NOMO-1 treated with DMSO at 0.1 percent for 48 hours (cell line): ENCODE data around the gene HES6.

Experiments used
- DNase-seq: peaks from one replicate; lab custom pipeline; 2025; ENCODE audit not compliant: unreplicated experiment; lab: John Stamatoyannopoulos, UW

Gene HES6

DNA sequence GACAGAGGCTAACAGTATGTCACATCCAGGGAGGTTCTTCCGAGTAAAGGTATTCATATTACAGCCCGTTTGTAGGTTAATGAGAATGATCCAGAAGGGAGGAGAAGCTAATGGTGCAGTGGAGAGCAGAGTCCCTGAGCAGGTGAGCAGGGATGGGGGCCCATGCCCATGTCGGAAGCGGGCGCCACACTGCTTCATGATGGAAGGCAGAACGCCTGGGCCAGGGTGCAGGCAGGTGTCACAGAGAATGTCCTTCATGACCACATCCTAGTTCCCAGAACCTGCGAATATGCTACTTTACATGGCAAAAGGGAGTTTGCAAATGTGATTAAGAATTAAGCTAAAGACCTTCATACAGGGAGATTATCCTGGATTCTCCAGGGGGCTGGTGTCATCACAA lies 4.0 kb downstream of the HES6 start:
- DNase-seq, result no peak

DNA sequence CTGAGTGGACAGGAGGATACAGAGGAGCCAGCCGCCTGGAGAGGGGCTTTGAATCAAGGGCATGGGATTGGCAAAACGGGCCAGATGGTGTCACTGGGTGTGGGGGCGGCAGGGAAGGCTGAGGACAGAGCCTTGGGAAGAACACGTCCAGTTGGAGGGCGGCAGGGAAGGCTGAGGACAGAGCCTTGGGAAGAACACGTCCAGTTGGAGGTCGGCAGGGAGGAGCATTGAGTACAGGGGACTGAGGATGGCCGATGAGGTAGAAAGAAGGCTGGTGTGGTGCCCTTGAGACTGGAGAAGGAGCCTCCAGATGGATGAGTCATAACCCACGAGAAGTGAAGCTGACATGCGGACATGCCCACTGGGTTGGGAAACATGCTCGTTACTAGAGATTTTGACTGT lies 4.5 kb downstream of the HES6 start:
- DNase-seq, result peak; percentile 75

DNA sequence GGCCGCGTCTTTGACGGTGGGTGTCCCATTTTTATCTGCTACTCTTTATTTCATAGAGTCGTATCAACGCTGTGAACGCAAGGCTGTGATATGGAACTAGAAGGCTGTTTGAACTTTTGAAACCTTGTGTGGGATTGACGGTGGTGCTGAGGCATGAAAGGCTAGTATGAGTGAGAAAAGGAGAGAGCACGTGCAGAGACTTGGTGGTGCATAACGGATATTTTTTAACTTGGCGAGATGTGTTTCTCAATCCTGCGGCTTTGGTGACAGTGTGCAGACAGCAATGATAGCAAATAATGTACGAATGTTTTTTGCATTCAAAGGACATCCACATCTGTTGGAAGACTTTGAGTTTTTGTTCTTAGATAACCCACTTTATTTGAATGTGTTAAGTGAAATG lies 6.2 kb downstream of the HES6 start:
- peak; percentile 51 for DNase-seq

DNA sequence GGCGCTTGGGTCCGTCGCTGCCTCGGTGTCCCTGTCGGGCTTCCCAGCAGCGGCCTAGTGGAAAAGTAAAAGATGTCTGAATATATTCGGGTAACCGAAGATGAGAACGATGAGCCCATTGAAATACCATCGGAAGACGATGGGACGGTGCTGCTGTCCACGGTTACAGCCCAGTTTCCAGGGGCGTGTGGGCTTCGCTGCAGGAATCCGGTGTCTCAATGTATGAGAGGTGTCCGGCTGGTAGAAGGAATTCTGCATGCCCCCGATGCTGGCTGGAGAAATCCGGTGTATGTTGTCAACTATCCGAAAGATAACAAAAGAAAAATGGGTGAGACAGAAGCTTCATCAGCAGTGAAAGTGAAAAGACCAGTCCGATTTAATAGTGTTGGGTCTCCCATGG lies 8.0 kb downstream of the HES6 start:
- no peak for DNase-seq

- peak; percentile 78 for DNase-seq
Measured at GRCh38 chr2:238231251-238231793, 8.5 kb downstream of the HES6 start.

DNA sequence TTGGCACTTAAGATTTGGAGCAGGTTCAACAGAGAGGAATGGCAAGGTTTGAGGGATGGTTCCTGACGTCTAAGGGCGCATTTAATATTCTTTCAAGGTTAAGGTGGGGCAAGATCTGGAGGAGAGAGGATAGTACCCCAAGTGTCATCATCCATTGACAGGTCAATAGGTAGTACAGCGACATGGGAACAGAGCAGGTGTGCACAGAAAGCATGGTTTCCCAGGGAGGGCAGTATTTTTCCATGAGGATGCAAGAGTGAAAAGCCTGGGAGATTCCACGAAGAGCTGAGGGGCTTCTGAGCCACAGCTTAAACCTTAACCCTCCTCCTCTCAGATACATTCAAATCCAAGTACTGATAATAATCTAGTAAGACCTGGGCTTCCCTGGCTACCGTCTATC lies 9.1 kb downstream of the HES6 start:
- no peak for DNase-seq

- DNase-seq, result no peak
Measured at GRCh38 chr2:238228700-238229099, 11.1 kb downstream of the HES6 start.

DNA sequence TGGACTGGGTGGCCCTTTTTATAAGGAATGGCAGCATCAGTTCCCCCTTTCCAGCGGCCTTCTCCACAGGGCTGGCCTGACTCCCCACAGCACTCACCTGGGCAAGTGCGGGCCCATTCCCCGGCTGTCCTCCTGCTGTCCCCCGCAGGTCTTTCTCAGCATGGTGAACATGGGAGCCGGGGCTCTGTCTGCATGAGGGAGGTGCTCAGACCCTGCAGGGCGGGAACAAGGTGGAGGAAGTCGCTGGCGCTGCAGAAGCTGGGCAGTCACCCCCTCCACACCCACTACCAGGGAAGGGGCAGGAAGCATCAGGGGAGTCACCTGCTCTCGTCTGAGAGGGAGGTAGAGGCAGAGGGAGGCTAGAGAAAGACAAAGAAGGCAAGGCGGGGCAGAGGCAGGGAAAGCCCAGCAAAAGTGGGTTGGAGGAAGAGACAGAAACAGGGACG lies 12.2 kb downstream of the HES6 start:
- no peak for DNase-seq

GRCh38 chr2:238226698-238227586 lies 12.9 kb downstream of the HES6 start:
- DNase-seq, result no peak

GRCh38 chr2:238225911-238226697 lies 13.7 kb downstream of the HES6 start:
- no peak for DNase-seq

DNA sequence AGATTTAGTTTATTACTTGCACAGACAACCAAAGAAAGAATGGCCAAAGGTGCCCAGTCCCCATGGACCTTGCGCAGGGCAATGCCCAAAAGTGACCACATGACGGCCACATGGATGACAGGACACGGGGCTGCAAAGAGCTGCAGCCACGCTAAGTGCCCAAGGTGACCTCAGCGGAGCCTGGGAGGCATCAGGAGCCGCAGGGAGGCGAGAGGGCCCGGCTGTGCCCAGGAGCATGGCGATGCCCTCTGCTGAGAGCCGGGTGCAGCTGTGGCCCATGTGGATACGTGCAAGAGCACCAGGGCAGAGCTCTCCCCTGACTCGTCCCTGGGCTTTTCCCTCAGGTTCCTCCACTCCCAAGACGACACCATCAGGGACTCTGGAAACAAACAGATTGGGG lies 14.7 kb downstream of the HES6 start:
- DNase-seq, result no peak

- no peak for DNase-seq
Measured at GRCh38 chr2:238224356-238225035, 15.3 kb downstream of the HES6 start.

DNA sequence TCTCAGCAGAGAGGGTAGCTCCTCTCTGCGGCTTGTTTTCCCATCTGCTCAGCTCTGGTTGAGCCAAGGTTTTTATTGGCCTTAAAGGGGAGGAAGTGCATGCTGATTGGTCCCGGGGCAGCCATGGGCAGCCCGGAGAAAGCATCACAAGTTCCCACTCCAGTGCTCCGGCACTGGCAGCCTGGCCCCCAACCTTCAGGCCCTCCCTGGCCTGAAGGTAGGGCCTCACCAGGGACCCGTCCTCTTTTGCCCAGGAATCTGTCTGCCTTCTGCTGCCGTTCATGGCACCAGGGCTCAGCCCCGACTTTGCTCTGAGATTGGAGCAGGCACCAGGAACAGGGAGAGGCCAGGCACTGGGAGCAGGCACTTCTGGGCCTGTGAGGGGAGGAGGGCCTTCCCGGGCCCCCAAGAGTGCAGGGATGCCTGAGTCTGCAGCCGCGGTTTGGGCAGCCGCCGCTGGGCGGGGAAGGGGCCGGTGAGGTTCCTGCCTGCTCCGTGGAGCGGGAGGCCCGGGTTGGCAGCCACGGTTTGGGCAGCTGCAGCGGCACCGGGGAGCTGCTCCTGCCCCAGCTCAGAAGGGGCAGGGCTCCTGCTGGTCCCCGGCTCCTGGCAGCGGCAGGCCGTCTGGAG lies 18.8 kb downstream of the HES6 start:
- no peak for DNase-seq

GRCh38 chr2:238220274-238220891 lies 19.5 kb downstream of the HES6 start:
- no peak for DNase-seq

- no peak for DNase-seq
Measured at GRCh38 chr2:238216651-238217184, 23.1 kb downstream of the HES6 start.

DNA sequence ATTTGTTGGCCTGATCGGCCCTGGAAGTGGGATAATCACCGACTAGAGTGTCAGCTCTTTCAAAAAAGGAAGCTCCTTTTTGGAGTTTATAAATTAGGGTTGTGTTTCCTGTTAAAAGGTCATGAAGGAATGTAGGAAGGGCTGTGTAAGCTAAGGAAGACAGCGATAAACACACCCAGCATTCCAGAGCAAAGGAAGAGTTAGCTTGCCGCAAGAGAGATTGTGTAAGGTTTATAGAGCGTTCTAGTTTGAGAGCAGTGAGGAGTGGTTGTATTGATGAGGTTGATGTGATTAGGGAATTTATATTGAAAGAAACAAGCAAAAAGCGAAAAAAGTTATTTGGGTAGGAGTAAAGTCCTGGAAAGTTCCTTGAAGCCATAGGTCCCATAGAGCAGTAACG lies 32.8 kb downstream of the HES6 start:
- no peak for DNase-seq

GRCh38 chr2:238203973-238204683 lies 35.7 kb downstream of the HES6 start:
- peak; percentile 63 for DNase-seq

DNA sequence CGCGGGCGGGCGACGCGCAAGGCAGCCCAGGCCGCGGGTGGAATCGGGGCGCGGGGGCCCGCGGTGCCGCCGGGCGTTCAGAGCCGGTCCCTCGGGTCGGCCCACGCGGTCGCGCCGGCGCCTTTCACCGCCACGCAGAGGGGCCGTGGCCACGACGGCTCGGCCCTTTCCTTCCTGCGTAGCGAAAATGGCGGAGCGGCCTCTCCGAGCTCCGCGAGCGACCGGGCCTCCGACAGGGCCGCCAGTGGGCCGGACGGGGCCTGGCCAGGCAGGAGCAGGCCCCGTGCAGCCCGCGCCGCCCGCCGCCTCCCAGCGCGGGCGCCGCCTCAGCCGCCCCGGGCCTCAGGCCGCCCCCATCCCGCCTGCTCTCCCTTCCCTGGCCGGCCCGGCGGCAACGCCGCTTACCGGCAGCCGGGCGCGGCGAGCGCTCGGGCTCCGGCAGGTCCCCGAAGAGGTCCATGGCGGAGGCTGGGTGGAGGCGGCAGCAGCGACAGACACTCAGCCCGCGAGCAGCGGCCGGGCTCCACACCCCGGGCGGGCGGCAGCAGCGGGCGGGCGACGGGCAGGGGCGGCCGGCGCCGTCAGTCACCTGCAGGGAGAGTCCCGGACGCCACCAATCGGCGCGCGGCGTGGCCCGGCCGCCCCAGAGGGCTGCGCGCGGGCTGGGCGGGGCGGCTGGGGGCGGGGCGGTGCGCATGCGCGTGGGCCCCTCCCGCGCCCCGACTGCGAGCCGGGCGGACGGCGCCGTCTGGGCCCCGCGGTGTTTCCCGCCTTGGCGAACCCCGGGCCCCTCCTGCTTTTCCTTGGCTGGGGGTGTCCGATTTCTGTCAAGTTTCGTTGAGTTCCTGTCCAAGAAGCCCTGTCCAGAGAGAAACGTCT lies 36.5 kb downstream of the HES6 start, which contains the start of gene ILKAP:
Gene ILKAP (minus strand): TSS at position 602 of the 879 bp plus-strand sequence. CDS start 142 bp downstream, at position 460.
- DNase-seq, result peak; percentile 72
